Heart right ventricle (tissue), 16 donors: ENCODE results near the gene NTRK1. TPM values are rescaled to one million over a fixed set of nuclear protein-coding genes. Genes with fewer than 3 reads are reported as not detected.

Source experiments
- ATAC-seq, 8 donors: fragments of 200-7000 bp; cut with Tn5 transposase; one replicate each; pipeline ENCODE4 v1.9.1; 2020; ENCODE audit warnings: mild to moderate bottlenecking in 8 of 8, moderate library complexity in 8 of 8, moderate number of reproducible peaks in 1 of 8
- DNase-seq, 2 donors: peaks; one replicate each; pipeline ENCODE4 v3.0.0-alpha.2; 2020
- H3K27ac ChIP-seq, 10 donors: fragments of 200-600 bp; sonication (generic) in 2 of 10; one replicate each; pipeline versions ENCODE4 v1.5.0 to v1.8.0; 2020 to 2022; ENCODE audit warnings: mild to moderate bottlenecking in 3 of 10
- H3K27me3 ChIP-seq, 7 donors: fragments of 200-600 bp; one replicate each; pipeline ENCODE4 v1.8.0; 2021 to 2022; ENCODE audit warnings: mild to moderate bottlenecking in 2 of 7
- H3K36me3 ChIP-seq, 9 donors: fragments of 200-600 bp; sonication (generic) in 1 of 9; one replicate each; pipeline versions ENCODE4 v1.5.0 to v1.8.0; 2020 to 2022; ENCODE audit warnings: mild to moderate bottlenecking in 2 of 9
- H3K4me1 ChIP-seq, 9 donors: fragments of 200-600 bp; sonication (generic) in 1 of 9; one replicate each; pipeline versions ENCODE4 v1.5.0 to v1.8.0; 2020 to 2022; ENCODE audit warnings: mild to moderate bottlenecking in 4 of 9
- H3K4me3 ChIP-seq, 10 donors: fragments of 200-600 bp; sonication (generic) in 2 of 10; one replicate each; pipeline versions ENCODE4 v1.5.0 to v1.8.0; 2020 to 2022; ENCODE audit warnings: mild to moderate bottlenecking in 7 of 10, moderate library complexity in 2 of 10
- H3K9me3 ChIP-seq, 11 donors: fragments of 200-600 bp in 10 of 11; sonication (generic) in 2 of 11; one replicate each; pipeline versions ENCODE4 v1.5.0 to v1.8.0; 2013 to 2022; ENCODE audit warnings: mild to moderate bottlenecking in 2 of 11, control low read depth in 1 of 11, moderate library complexity in 1 of 11
- CTCF ChIP-seq, 9 donors: fragments of 200-600 bp; sonication (generic) in 2 of 9; IDR thresholded peaks; one replicate each; pipeline versions ENCODE4 v1.5.0 to v1.8.0; 2021 to 2022; ENCODE audit warnings: antibody characterized with exemption in 9 of 9, mild to moderate bottlenecking in 5 of 9, moderate library complexity in 1 of 9
- WGBS, 2 donors: extraction: QIAGEN DNeasy Blood & Tissue Kit; methylation state at CpG; one replicate each; pipeline ENCODE4 v1.1.7; 2013; ENCODE audit warnings: inconsistent platforms in 1 of 2; 5-methylcytosine and 5-hydroxymethylcytosine counted together
- intact Hi-C, 10 donors: fragments of 100-400 bp; cut with DNase I; formaldehyde crosslinking; loops; one replicate each; pipeline versions ENCODE4 v1.11.1 to v1.14.2; 2022
- polyA plus RNA-seq, 2 donors: library from polyadenylated mRNA; stranded (reverse); fragments of 200-250 nt; gene quantifications; one replicate each; pipeline ENCODE4 v1.2.3, GENCODE V29; 2013
- total RNA-seq, 10 donors: library from RNA; stranded (reverse); fragmentation: NEBNext Ultra II Directional in 3 of 10; extraction: Animal tissue kit (Norgen Biotek cat#: 25700) in 3 of 10; gene quantifications; one replicate each; pipeline versions ENCODE4 v1.2.1 to v1.2.4, GENCODE V29; 2021 to 2023
- donor health status: Arrhythmogenic right ventricular cardiomyopathy.
- donor health status: ischemic (EF 13 %, LVEDD 7.1; RV severe dilation, severe dysfunction).
- donor health status: healthy with polysubstance abuse.
- donor health status: DM: no; HTN: yes; CAD: no.
- donor health status: DM: no; HTN: no; CAD: no.
- donor health status: ischemic (EF 25% LVEDD 6.9; RV normal size, moderate dysfunction).
- donor health status: ischemic (EF 25% LVEDD 5.7; RV mildly dilated, moderate dysfunction).
- donor health status: healthy.
- donor health status: DM: yes; HTN: yes; CAD: no.
- donor health status: Ischemic cardiomyopathy.
- donor health status: ischemic (EF 35%, LVEDD 5.7; RV mildly dilated, moderate dysfunction).
- donor health status: nonischemic (EF 11% LVEDD 7.7; RV severe dilation, severe dysfunction).
- donor health status: DM: yes; HTN: yes; CAD: no.
- donor health status: PGD.
- donor health status: ischemic (EF 29% LVEDD 5.4; RV normal size, mild dysfunction).
- donor health status: nonischemic (EF 23%, LVEDD 6.1; RV moderate dilation, normal function).

Gene NTRK1
- total and polyA plus RNA-seq, 12 donors: 0.15 to 3.7 (median 0.69) TPM

- Histone ChIP-seq H3K4me1 (no peaks in the 10 kb centered on the region), H3K27ac (no peak overlapping the region), H3K36me3 (no peaks in the 10 kb centered on the region), H3K4me3 (no peak overlapping the region), H3K9me3 (no peaks in the 10 kb centered on the region), H3K27me3 (peaks cover 0 to 28% (median 7%) of the 10 kb centered on the region in 7 donors)
- ATAC-seq (peak in 3 of 8 donors; percentile 47 to 58 (median 49)), DNase-seq (no peak)
- TF ChIP-seq CTCF (IDR thresholded peaks at IDR 0.05): no peak
- 48 to 57% methylated on average over 2 of the region's 2 CpGs for WGBS, 2 donors
- intact Hi-C loops: loop anchor here in 4 of 10 donors (2.0 to 10.0 kb wide), 4 partner anchors 51 to 94 kb away; partner anchors contain the start of gene LRRC71 (in 1 of the 4)
Measured at GRCh38 chr1:156833603-156834002, 27.1 kb upstream of the NTRK1 start.

- Histone ChIP-seq H3K4me3 (no peak overlapping the region), H3K27ac (no peak overlapping the region), H3K9me3 (no peaks in the 10 kb centered on the region), H3K4me1 (peaks cover 0 to 5% (median 0%) of the 10 kb centered on the region in 9 donors), H3K36me3 (no peaks in the 10 kb centered on the region), H3K27me3 (peaks cover 0 to 34% (median 11%) of the 10 kb centered on the region in 7 donors)
- ATAC-seq (no peak), DNase-seq (no peak)
- intact Hi-C loops: loop anchor here in 4 of 10 donors (2.0 to 10.0 kb wide), 4 partner anchors 50 to 93 kb away; partner anchors contain the start of gene LRRC71 (in 1 of the 4)
- no peak for TF ChIP-seq CTCF (IDR thresholded peaks at IDR 0.05)
- 81 to 84% methylated on average over 3 of the region's 3 CpGs for WGBS, 2 donors
Measured at GRCh38 chr1:156834322-156834721, 26.3 kb upstream of the NTRK1 start.

GRCh38 chr1:156836041-156836654, 24.5 kb upstream of the NTRK1 start:
- intact Hi-C loops: loop anchor here in 3 of 10 donors (5.0 to 10.0 kb wide), 4 partner anchors 49 to 91 kb away; partner anchors contain the start of gene LRRC71 (in 1 of the 3)
- WGBS, 2 donors: 64 to 70% methylated on average over 5 of the region's 5 CpGs
- H3K27me3 ChIP-seq: peaks cover 0 to 44% (median 20%) of the 10 kb centered on the region in 7 donors

GRCh38 chr1:156836892-156837291, 23.8 kb upstream of the NTRK1 start:
- peaks cover 0 to 5% (median 0%) of the 10 kb centered on the region in 9 donors for H3K4me1 ChIP-seq
- 77 to 84% methylated on average over 4 of the region's 4 CpGs for WGBS, 2 donors
- H3K36me3 ChIP-seq: no peaks in the 10 kb centered on the region
- DNase-seq: no peak
- intact Hi-C loops: loop anchor here in 3 of 10 donors (5.0 to 10.0 kb wide), 4 partner anchors 48 to 90 kb away; partner anchors contain the start of gene LRRC71 (in 1 of the 3)
- no peak for TF ChIP-seq CTCF (IDR thresholded peaks at IDR 0.05)
- ATAC-seq: no peak
- no peaks in the 10 kb centered on the region for H3K9me3 ChIP-seq
- no peak overlapping the region for H3K27ac ChIP-seq
- no peak overlapping the region for H3K4me3 ChIP-seq
- peaks cover 0 to 49% (median 24%) of the 10 kb centered on the region in 7 donors for H3K27me3 ChIP-seq

More at GRCh38 chr1:156836041-156836654, 24.5 kb upstream of the NTRK1 start:
- ATAC-seq (no peak), DNase-seq (no peak)
- no peak overlapping the region for H3K4me3 ChIP-seq
- TF ChIP-seq CTCF (IDR thresholded peaks at IDR 0.05): no peak
- no peaks in the 10 kb centered on the region for H3K36me3 ChIP-seq
- no peak overlapping the region for H3K27ac ChIP-seq
- no peaks in the 10 kb centered on the region for H3K9me3 ChIP-seq
- peaks cover 0 to 5% (median 0%) of the 10 kb centered on the region in 9 donors for H3K4me1 ChIP-seq
